IgD-negative memory B cell (primary cell): ENCODE data around the gene PRR19. TPM values are rescaled to one million over a fixed set of nuclear protein-coding genes. Genes with fewer than 3 reads are reported as not detected.
"Not testable (repeated sequence)": the region's sequence is repeated elsewhere in the genome, so short reads cannot be mapped to it uniquely, and the experiment has no call there.

ENCODE experiments used
- H3K27ac Mint-ChIP-seq, 3 donors: one replicate each; pipeline ENCODE4 v1.8.0; 2020 to 2022; ENCODE audit warnings: mild to moderate bottlenecking in 3 of 3, mixed read lengths in 3 of 3, moderate library complexity in 1 of 3
- H3K27me3 Mint-ChIP-seq: one replicate; pipeline ENCODE4 v1.8.0; 2021; ENCODE audit warnings: mixed read lengths
- H3K36me3 Mint-ChIP-seq: one replicate; pipeline ENCODE4 v1.8.0; 2020; ENCODE audit warnings: mild to moderate bottlenecking, mixed read lengths
- H3K4me1 Mint-ChIP-seq, 3 donors: one replicate each; pipeline ENCODE4 v1.8.0; 2020 to 2022; ENCODE audit warnings: mixed read lengths in 3 of 3, mild to moderate bottlenecking in 1 of 3
- H3K4me3 Mint-ChIP-seq, 4 donors: one replicate each; pipeline ENCODE4 v1.8.0; 2020 to 2022; ENCODE audit warnings: mild to moderate bottlenecking in 4 of 4, mixed read lengths in 4 of 4, moderate library complexity in 3 of 4
- H3K9me3 Mint-ChIP-seq, 3 donors: one replicate each; pipeline ENCODE4 v1.8.0; 2020 to 2021; ENCODE audit warnings: mixed read lengths in 3 of 3, mild to moderate bottlenecking in 1 of 3
- polyA plus RNA-seq: library from polyadenylated mRNA; unstranded; fragments of 300-500 nt; fragmentation: Illumina TruSeq; gene quantifications from one replicate; pipeline ENCODE4 v1.2.3, GENCODE V29; 2021

The PRR19 gene
- polyA plus RNA-seq, 1 donor from 2014 or later: 0.55 TPM

GRCh38 chr19:42330241-42330711, 28.3 kb downstream of the PRR19 start:
- Mint-ChIP-seq H3K27ac (no peak overlapping the region), H3K27me3 (no peaks in the 10 kb centered on the region), H3K4me1 (peaks cover 13 to 25% (median 16%) of the 10 kb centered on the region in 3 donors), H3K36me3 (no peaks in the 10 kb centered on the region), H3K4me3 (peak overlapping the region in 1 of 4 donors; percentile 11), H3K9me3 (no peaks in the 10 kb centered on the region)

- not testable (repeated sequence) for H3K9me3 Mint-ChIP-seq, H3K27ac Mint-ChIP-seq, H3K36me3 Mint-ChIP-seq, H3K27me3 Mint-ChIP-seq, H3K4me3 Mint-ChIP-seq
- H3K4me1 Mint-ChIP-seq: peaks cover 8 to 22% (median 14%) of the 10 kb centered on the region in 3 donors
Measured at GRCh38 chr19:42331333-42331732, 29.4 kb downstream of the PRR19 start.

GRCh38 chr19:42332059-42332458, 30.1 kb downstream of the PRR19 start:
- Mint-ChIP-seq H3K36me3 (no peaks in the 10 kb centered on the region), H3K27ac (no peak overlapping the region), H3K4me3 (no peak overlapping the region), H3K4me1 (peaks cover 3 to 17% (median 8%) of the 10 kb centered on the region in 3 donors), H3K27me3 (no peaks in the 10 kb centered on the region), H3K9me3 (no peaks in the 10 kb centered on the region)

- H3K4me1 Mint-ChIP-seq: peaks cover 0 to 14% (median 6%) of the 10 kb centered on the region in 3 donors
- H3K9me3 Mint-ChIP-seq: no peaks in the 10 kb centered on the region
- H3K27me3 Mint-ChIP-seq: no peaks in the 10 kb centered on the region
- H3K27ac Mint-ChIP-seq: no peak overlapping the region
- no peak overlapping the region for H3K4me3 Mint-ChIP-seq
- no peaks in the 10 kb centered on the region for H3K36me3 Mint-ChIP-seq
Measured at GRCh38 chr19:42333018-42333417, 31.1 kb downstream of the PRR19 start.

- Mint-ChIP-seq H3K27me3 (no peaks in the 10 kb centered on the region), H3K36me3 (peaks cover 2% of the 10 kb centered on the region), H3K27ac (no peak overlapping the region), H3K4me3 (no peak overlapping the region), H3K4me1 (peaks cover 4 to 9% (median 5%) of the 10 kb centered on the region in 3 donors), H3K9me3 (no peaks in the 10 kb centered on the region)
Measured at GRCh38 chr19:42333975-42334696, 32.2 kb downstream of the PRR19 start.

- H3K4me3 Mint-ChIP-seq: no peak overlapping the region
- no peak overlapping the region for H3K27ac Mint-ChIP-seq
- peaks cover 2 to 7% (median 4%) of the 10 kb centered on the region in 3 donors for H3K4me1 Mint-ChIP-seq
- no peaks in the 10 kb centered on the region for H3K9me3 Mint-ChIP-seq
- H3K36me3 Mint-ChIP-seq: peaks cover 2% of the 10 kb centered on the region
- no peaks in the 10 kb centered on the region for H3K27me3 Mint-ChIP-seq
Measured at GRCh38 chr19:42334697-42335373, 32.9 kb downstream of the PRR19 start.

- H3K4me1 Mint-ChIP-seq: peaks cover 2 to 7% (median 4%) of the 10 kb centered on the region in 3 donors
Measured at GRCh38 chr19:42335374-42335936, 33.5 kb downstream of the PRR19 start.

GRCh38 chr19:42335971-42336370, 34.0 kb downstream of the PRR19 start:
- Mint-ChIP-seq H3K27ac (no peak overlapping the region), H3K4me3 (no peak overlapping the region), H3K4me1 (peaks cover 2 to 7% (median 4%) of the 10 kb centered on the region in 3 donors), H3K27me3 (no peaks in the 10 kb centered on the region), H3K9me3 (no peaks in the 10 kb centered on the region), H3K36me3 (peaks cover 2% of the 10 kb centered on the region)

More at GRCh38 chr19:42335374-42335936, 33.5 kb downstream of the PRR19 start:
- Mint-ChIP-seq H3K27me3 (no peaks in the 10 kb centered on the region), H3K36me3 (peaks cover 2% of the 10 kb centered on the region), H3K9me3 (no peaks in the 10 kb centered on the region), H3K27ac (no peak overlapping the region), H3K4me3 (no peak overlapping the region)

- H3K4me1 Mint-ChIP-seq, H3K27ac Mint-ChIP-seq, H3K27me3 Mint-ChIP-seq, H3K9me3 Mint-ChIP-seq, H3K36me3 Mint-ChIP-seq, H3K4me3 Mint-ChIP-seq: not testable (repeated sequence)
Measured at GRCh38 chr19:42339126-42339860, 37.4 kb downstream of the PRR19 start.

GRCh38 chr19:42339922-42340321, 38.0 kb downstream of the PRR19 start:
- not testable (repeated sequence) for H3K27ac Mint-ChIP-seq, H3K36me3 Mint-ChIP-seq, H3K9me3 Mint-ChIP-seq, H3K4me1 Mint-ChIP-seq, H3K4me3 Mint-ChIP-seq, H3K27me3 Mint-ChIP-seq

- Mint-ChIP-seq H3K27me3 (no peaks in the 10 kb centered on the region), H3K9me3 (no peaks in the 10 kb centered on the region), H3K27ac (no peak overlapping the region), H3K4me1 (peaks cover 0 to 2% (median 0%) of the 10 kb centered on the region in 3 donors), H3K36me3 (peaks cover 13% of the 10 kb centered on the region), H3K4me3 (no peak overlapping the region)
Measured at GRCh38 chr19:42343344-42344110, 41.6 kb downstream of the PRR19 start.

GRCh38 chr19:42344336-42344893, 42.5 kb downstream of the PRR19 start:
- no peak overlapping the region for H3K27ac Mint-ChIP-seq
- H3K4me3 Mint-ChIP-seq: no peak overlapping the region
- H3K4me1 Mint-ChIP-seq: no peaks in the 10 kb centered on the region
- H3K27me3 Mint-ChIP-seq: no peaks in the 10 kb centered on the region
- no peaks in the 10 kb centered on the region for H3K9me3 Mint-ChIP-seq
- H3K36me3 Mint-ChIP-seq: peaks cover 12% of the 10 kb centered on the region

- no peak overlapping the region for H3K4me3 Mint-ChIP-seq
- peaks cover 14% of the 10 kb centered on the region for H3K36me3 Mint-ChIP-seq
- no peaks in the 10 kb centered on the region for H3K9me3 Mint-ChIP-seq
- H3K4me1 Mint-ChIP-seq: no peaks in the 10 kb centered on the region
- H3K27ac Mint-ChIP-seq: no peak overlapping the region
- no peaks in the 10 kb centered on the region for H3K27me3 Mint-ChIP-seq
Measured at GRCh38 chr19:42345191-42345812, 43.4 kb downstream of the PRR19 start.

- Mint-ChIP-seq H3K27me3 (no peaks in the 10 kb centered on the region), H3K36me3 (peaks cover 17% of the 10 kb centered on the region), H3K4me3 (no peak overlapping the region)
Measured at GRCh38 chr19:42348211-42348610, 46.3 kb downstream of the PRR19 start.

More at GRCh38 chr19:42348211-42348610, 46.3 kb downstream of the PRR19 start:
- Mint-ChIP-seq H3K4me1 (peaks cover 0 to 3% (median 2%) of the 10 kb centered on the region in 3 donors), H3K27ac (peak overlapping the region in 1 of 3 donors; percentile 32), H3K9me3 (no peaks in the 10 kb centered on the region)
